ENCODE measurements around the gene ZNF343. TPM values are rescaled to one million over a fixed set of nuclear protein-coding genes. Genes with fewer than 3 reads are reported as not detected.
A peak's percentile ranks its signal among the peaks of the same experiment; 100 is the strongest.

ZNF343 gene
- total RNA-seq, 4 donors from 2014 or later, result 11.2 to 20.5 (median 15.1) TPM

DNA sequence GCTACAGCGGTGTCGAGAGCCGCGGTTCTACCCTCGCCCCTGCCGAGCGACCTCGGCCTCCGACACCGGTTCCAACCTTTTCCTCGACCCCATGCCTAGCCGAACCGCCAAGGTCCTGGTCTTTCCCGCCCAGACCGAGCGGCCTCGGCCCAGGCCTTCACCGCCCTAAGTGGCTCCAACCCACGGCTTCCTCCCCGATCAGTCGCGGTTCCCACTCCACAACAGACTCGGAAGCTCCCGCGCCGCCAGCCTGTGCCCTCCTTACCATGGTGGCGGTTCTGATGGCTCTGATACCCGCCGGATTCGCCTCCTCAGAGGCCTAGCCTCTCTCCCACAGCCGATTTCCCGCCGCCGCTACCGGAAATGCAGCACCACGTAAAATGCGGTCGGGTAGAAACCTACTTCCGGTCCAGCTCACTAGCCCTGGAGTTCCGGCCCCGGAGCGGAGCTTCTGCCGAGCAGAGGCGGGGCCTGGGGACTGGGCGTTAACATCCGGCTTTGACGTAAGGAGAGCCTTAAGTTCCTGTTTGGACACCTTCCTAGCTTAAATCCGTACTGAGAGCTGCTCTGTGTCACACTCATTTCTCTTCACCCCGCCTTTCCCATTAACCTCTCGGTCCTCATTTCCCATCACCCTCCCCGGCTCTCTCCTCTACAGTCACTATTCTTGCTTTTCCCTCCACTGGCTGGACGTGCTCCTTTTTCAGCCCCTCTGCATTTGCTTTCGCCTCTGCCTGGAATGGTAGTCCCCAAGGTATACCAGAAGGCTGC is 38.1 kb downstream of the ZNF343 start, which contains the start of gene SNRPB:
SNRPB (minus strand) TSS at position 367 of the 771 bp plus-strand sequence; CDS start at position 268, 99 bp downstream.
- H3K27me3 ChIP-seq, result no peaks in the 10 kb centered on the region
- intact Hi-C loops (cut with DNase I; ENCODE audit: low total_unique reads), result no loop called here
- DNase-seq, result peak; percentile 97 to 98
- no peaks in the 10 kb centered on the region for H3K36me3 ChIP-seq
- peak within 1 kb of the TSS; percentile 49 to 79 for H3K4me3 ChIP-seq
- H3K9me3 ChIP-seq, result no peaks in the 10 kb centered on the region
- H3K4me1 ChIP-seq, result peaks cover 6 to 11% of the 10 kb centered on the region in 2 donors
- TF ChIP-seq, protein P1, sequence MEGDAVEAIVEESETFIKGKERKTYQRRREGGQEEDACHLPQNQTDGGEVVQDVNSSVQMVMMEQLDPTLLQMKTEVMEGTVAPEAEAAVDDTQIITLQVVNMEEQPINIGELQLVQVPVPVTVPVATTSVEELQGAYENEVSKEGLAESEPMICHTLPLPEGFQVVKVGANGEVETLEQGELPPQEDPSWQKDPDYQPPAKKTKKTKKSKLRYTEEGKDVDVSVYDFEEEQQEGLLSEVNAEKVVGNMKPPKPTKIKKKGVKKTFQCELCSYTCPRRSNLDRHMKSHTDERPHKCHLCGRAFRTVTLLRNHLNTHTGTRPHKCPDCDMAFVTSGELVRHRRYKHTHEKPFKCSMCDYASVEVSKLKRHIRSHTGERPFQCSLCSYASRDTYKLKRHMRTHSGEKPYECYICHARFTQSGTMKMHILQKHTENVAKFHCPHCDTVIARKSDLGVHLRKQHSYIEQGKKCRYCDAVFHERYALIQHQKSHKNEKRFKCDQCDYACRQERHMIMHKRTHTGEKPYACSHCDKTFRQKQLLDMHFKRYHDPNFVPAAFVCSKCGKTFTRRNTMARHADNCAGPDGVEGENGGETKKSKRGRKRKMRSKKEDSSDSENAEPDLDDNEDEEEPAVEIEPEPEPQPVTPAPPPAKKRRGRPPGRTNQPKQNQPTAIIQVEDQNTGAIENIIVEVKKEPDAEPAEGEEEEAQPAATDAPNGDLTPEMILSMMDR (IDR thresholded peaks at IDR 0.05), result peak in 1 of 4 experiments; percentile 16
- TF ChIP-seq POLR2A (IDR thresholded peaks at IDR 0.05), result peak; percentile 92 to 99
- peak within 1 kb of the TSS; percentile 88 to 96 for H3K27ac ChIP-seq

DNA sequence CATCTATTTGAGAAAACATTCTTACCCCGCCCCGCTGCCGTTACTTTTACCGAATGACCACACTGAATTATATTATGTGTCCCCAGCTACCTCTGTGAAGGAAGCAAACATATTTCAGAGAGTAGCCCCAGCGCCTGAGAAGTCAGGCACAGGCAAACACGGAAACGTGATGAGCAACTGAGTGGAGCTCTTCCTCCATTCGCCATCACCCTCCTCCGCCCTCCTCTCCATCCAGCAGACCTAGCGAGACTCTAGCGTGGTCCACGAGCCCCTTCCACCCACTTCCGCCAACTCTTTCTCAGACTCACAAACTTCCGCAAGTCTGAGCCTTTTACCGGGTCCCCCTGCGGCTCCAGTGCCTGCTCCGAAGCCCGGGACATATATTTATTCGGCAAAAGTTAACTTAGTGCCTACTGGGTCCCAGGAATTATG is 38.7 kb downstream of the ZNF343 start:
- peak in 1 of 2 donors; percentile 27 for DNase-seq
- no peak for TF ChIP-seq POLR2A (IDR thresholded peaks at IDR 0.05)
- TF ChIP-seq, protein P1 (IDR thresholded peaks at IDR 0.05), result no peak
- intact Hi-C loops (cut with DNase I; ENCODE audit: low total_unique reads), result no loop called here

DNA sequence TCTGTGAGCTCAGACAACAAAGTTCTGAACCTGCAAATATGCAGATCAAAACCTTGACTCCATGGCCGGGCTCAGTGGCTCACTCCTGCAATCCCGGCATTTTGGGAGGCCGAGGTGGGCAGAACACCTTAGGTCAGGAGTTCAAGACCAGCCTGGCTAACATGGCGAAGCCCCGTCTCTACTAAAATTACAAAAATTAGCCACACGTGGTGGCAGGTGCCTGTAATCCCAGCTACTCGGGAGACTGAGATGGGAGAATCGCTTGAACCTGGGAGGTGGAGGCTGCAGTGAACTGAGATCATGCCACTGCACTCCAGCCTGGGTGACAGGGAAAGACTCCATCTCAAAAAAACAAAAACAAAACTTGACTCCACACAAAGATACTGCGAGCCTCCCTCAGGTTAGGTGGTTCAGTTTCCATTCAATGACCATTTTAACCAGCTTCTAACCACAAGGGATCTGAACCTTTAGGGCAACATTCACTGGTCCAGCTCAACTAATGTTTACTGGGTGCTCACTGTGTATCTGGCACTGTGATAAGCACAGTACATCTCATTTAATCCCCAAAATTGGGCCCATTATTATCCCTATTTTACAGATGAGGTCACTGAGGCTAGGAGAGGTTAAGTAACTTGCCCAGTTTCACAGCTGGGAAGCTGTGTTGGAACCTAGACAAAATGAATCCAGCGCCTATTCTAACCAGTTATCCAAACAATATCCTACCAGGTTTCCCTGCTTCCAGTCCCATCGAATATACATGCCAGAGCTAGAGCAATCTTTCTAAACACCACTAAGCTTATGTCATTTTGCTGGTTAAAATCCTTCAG is 39.9 kb downstream of the ZNF343 start:
- no peaks in the 10 kb centered on the region for H3K27me3 ChIP-seq
- H3K4me3 ChIP-seq, result peak overlapping the region in 1 of 2 donors; percentile 49
- no peaks in the 10 kb centered on the region for H3K9me3 ChIP-seq
- intact Hi-C loops (cut with DNase I; ENCODE audit: low total_unique reads), result no loop called here
- peak overlapping the region in 1 of 2 donors; percentile 96 for H3K27ac ChIP-seq
- DNase-seq, result no peak
- H3K36me3 ChIP-seq, result no peaks in the 10 kb centered on the region
- TF ChIP-seq POLR2A (IDR thresholded peaks at IDR 0.05), result no peak
- TF ChIP-seq, protein P1 (IDR thresholded peaks at IDR 0.05), result no peak
- H3K4me1 ChIP-seq, result peaks cover 6 to 11% of the 10 kb centered on the region in 2 donors

More for the DNA sequence above, 38.7 kb downstream of the ZNF343 start:
- Histone ChIP-seq H3K9me3 (no peaks in the 10 kb centered on the region), H3K27me3 (no peaks in the 10 kb centered on the region), H3K27ac (peak overlapping the region; percentile 88 to 96), H3K4me3 (peak overlapping the region; percentile 49 to 79), H3K36me3 (no peaks in the 10 kb centered on the region), H3K4me1 (peaks cover 6 to 11% of the 10 kb centered on the region in 2 donors)

DNA sequence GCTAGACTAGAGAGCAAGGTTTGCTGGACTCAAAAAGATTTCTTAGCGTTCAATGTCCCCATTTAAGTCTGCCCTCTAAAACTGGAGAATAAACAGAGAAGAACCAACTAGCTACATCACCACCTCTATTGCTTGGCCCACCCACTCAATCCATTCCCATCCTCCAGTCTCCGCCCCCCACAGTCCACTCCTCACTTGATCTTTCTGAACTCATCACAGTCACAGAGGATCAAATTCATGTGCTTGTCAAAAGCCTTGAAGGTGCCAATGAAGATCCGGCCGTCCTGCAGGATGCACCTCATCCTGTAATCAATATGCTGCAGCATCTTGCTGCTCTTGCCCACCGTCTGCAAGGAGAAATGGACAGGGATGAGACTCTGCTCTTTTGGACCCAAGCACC is 41.3 kb downstream of the ZNF343 start:
- Histone ChIP-seq H3K27me3 (no peaks in the 10 kb centered on the region), H3K9me3 (no peaks in the 10 kb centered on the region), H3K4me1 (peaks cover 6 to 11% of the 10 kb centered on the region in 2 donors), H3K36me3 (no peaks in the 10 kb centered on the region), H3K4me3 (no peak overlapping the region), H3K27ac (no peak overlapping the region)
- no peak for DNase-seq
- intact Hi-C loops (cut with DNase I; ENCODE audit: low total_unique reads), result no loop called here
- no peak for TF ChIP-seq POLR2A (IDR thresholded peaks at IDR 0.05)
- TF ChIP-seq, protein P1 (IDR thresholded peaks at IDR 0.05), result no peak
